CD4-positive, alpha-beta T cell treated with Interleukin-2 at 100 ng/mL for 4 hours (primary cell): Measurements from ENCODE around the gene CLSTN3.
"Not testable (repeated sequence)": the region's sequence is repeated elsewhere in the genome, so short reads cannot be mapped to it uniquely, and the experiment has no call there.

ENCODE experiments used
- DNase-seq: peaks from one replicate; pipeline ENCODE4 v3.0.0-alpha.2; 2020; ENCODE audit warnings: low spot score

The CLSTN3 gene

DNA sequence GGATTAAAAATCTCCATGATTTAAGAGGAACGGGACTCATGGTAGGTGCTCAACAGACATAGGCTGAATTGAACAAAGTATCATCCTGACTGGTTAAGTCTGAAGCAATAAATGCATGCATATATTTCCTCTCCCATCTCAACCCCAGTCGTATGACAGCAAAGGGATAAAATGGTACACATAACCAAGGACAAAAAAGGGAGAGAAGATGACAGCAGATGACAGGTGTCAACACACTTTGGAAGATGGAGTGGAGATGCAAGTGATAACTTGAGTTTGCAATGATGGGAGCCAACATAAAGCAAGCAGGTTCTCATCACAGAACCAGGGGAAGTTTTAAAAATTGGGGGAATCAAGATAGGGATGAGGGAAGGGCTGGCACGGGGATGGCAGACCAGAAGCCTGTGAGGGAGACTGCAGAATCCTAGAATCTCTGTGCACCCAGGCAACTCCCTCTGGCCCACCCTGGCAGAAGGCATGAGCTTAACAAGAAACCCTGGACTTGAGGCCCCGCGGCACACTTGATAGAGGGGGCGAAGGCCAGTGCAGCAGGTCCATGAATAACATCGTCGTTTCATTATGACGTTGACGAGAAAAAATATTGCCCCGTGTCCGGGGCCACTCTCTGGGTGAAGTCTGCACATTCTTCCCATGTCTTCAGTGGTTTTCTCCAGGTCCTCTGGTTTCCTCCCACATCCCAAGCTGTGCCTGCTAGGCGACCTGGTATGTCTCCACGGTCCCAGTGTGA is 26.2 kb upstream of the CLSTN3 start:
- no peak for DNase-seq

DNA sequence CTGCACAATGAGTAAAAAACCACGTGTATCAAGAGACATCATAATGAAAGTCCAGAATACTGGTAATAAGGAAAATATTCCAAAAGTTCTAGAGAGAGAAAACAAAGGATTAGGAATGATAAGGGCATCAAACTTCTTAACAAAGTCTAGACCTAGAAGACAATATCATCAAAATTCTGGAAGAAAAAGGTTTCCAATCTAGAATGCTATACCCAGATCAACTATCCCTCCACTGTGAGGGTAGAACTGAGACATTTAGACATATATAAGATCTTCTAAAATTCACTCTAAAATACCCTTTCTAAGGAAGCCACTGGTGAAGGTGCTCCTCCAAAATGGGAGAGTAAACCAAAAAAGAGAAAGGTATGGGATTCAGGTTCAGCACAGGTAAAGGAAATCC is 24.1 kb upstream of the CLSTN3 start:
- no peak for DNase-seq

DNA sequence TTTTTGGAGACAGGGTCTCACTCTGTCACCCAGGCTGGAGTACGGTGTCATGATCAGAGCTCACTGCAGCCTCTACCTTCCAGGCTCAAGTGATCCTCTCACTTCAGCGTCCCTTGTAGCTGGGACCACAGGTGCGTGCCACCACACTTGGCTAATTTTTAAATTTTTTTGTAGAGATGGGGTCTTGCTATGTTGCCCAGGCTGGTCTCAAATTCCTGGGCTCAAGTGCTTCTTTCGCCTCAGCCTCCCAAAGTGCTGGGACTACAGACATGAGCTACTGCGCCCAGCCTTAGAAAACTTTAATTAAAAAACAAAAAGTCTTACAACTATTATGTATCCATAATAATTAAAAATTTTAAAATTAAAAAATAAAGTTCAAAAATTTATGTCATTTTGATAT is 23.0 kb upstream of the CLSTN3 start:
- DNase-seq: not testable (repeated sequence)

DNA sequence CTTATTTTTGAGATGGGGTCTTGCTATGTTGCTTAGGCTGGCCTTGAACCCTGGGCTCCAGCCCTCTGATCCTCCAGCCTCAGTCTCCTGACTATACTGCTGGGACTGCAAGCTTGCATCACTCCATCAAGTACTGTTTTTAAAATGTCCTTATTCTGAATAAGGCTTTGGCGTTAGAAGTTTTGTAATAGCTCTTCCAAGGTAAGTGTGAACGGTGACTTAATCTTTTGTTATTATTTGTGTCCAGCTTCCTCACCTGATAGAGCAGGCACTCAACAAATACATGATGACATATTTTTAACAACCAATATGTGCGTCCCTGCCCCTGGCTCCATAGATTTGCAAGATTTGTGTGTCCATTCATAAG is 22.6 kb upstream of the CLSTN3 start:
- DNase-seq: no peak

DNA sequence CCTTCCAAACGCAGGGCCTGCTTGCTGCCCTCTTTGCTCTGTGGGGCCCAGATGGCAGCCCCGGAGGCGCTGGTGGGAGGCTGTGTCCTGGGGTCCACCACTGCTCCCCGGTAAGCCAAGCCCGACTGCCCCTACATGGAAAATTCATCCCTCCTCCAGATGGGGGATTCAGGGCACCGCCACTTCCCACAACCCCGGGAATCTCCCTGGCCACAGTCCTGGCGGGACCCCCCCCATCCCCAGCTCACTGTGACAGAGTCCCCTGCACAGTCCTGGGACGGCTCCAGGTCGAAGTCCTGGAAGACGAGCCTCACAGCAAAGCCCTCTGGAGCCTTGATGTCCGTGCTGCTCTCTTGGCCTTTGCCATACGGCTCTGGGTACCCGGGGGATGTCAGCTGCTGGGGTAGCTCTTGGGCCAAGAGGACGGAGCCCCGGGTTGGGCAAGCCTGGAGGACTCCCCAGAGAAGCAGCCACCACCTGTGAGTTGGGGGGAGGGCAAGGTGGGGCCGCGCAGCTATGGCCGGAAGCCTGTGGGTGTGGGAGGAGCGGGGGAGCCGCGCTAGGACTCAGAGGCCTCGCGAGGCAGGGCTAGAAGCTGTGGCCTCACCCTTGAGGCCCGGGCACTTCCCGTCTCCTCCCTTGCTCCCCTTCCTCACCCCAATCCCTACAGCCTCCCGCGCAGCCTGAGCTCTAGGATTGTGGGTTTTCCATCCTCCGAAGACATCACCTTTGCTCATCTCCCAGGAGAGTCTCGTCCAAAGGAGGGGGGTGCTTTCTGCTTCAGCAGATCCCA is 22.0 kb upstream of the CLSTN3 start:
- peak; percentile 76 for DNase-seq

DNA sequence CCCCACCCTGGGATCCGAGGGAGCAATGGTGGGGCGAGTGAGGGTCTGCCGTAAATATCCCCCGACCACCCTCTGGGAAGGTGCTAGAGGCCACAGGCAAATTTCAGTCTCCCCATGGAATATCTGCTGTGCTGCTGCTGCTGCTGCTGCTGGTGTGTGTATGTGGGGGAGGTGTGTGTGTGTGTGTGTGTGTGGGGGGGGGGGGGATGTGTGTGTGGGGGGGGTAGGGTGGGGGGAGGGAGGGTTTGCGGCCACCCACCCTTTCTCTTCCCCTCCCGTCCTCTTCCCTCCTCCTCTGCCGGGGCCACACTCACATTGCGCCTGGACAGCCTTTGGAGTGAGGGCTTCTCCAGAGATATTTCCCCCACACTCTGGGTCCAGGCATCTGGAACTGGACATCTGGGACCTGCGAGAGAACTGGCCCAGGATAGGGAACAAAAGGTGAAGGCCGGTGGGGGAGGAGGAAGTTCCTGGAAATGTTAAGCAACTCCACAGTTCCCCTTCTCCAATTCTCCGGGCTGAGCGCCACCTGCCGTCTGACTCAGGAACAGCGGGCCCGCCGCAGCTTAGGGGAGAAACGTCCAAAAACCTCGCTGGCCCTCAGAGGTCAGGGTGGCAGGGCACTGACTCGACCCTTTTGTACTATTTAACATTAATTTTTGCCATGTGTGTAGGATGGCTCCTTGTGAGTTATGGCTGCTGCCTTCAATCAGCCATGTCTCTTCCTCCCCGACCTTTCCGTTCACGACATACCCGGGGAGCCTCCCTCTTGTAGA is 21.2 kb upstream of the CLSTN3 start, which contains the start of gene C1RL:
C1RL (minus strand) TSS at position 419 of the 776 bp plus-strand sequence; CDS start at position 385, 34 bp downstream.
- peak; percentile 82 for DNase-seq

DNA sequence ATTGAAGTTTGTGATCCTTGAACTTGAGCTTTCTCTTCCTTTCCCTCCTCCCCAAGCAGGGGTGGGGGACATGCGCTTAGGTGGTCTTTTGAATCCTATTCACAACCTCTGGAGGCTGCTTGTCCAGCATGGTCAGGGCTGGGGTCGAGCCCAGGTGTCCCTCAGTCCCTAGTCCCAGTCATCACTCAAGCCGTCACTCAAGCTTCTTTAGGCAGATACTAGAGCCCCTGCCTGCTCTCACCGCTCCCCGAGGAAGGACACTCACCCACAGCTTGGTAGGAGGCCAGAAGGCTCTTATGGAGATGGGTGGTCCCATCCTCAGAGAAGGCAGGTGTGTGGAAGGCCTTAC is 20.6 kb upstream of the CLSTN3 start:
- DNase-seq: no peak

DNA sequence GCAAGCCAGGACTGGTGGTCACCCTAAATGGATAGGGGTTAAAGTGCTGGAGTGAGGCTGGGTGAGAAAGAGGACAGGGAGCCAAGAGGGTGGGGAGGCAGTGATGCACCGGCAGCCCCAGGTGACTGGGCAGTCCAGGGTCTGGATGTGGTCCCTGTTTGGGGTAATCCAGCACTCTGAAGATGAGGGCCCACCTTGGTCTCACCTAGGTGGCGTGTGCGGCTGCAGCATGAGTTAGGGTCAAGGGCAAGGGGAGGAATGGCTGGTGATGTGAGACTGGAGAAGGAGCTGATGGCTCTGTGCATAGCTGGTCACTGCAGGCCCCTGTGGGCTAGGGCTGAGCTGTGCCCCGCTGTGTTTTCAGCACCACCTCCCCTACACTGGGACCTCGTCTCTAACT is 19.5 kb upstream of the CLSTN3 start:
- no peak for DNase-seq

DNA sequence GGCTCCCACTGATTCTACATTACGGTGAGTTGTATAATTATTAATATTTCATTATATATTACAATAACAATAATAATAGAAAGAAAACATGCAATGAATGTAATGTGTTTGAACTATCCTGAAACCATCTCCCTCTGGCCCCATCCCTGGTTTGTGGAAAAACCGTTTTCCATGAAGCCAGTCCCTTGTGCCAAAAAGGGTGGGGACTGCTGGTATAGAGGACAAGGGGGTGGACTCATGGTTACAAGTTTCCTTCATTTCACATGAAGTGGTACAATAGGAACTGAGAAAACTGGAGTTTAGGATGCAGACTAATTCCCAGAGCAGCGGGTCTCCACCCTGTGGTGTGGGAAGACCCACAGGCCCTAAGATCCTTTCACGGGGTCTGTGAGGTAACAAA is 18.1 kb upstream of the CLSTN3 start:
- DNase-seq: no peak

DNA sequence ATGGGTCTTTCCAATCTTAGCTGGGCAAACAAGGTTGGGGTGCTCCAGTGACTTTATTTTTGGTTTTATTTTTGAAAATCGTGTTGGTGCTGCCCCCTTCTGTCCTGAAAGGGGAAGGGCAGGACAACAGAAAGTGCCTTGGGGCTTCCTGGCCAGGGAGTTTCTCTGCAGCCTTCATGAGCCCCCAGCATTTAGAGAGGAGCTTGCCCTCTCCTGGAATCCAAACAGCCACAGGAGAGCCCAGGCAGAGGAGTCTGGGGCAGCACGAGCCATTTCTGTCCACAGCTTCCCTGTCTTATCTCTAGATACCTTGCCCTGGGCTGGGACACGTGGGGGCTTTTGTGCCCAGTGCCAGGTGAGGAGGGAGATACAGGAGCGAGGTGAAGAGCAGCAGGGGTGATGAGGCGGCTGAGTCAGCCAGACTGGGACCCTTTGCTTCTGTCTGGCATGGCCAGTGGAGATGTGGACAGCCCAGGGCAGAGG is 16.7 kb upstream of the CLSTN3 start:
- DNase-seq: peak; percentile 72

DNA sequence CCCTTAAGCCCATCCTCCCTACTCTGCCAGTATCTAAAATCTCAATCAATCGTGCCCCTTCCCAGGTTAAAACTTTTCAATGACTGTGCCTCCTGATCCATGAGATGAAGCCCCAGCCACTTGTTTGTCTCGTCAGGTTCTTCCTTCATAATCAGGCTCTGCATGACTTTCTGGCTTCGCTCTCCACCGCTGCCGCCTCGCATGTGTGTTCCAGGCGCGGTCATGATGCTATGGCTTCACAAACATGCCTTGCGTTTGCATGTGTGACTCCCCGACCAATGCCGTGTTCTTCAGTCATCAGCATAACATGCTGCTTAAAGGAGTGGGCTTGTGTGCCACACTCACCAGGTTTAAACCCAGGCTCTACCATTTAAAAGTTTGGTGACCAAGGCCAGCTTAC is 16.2 kb upstream of the CLSTN3 start:
- DNase-seq: no peak

DNA sequence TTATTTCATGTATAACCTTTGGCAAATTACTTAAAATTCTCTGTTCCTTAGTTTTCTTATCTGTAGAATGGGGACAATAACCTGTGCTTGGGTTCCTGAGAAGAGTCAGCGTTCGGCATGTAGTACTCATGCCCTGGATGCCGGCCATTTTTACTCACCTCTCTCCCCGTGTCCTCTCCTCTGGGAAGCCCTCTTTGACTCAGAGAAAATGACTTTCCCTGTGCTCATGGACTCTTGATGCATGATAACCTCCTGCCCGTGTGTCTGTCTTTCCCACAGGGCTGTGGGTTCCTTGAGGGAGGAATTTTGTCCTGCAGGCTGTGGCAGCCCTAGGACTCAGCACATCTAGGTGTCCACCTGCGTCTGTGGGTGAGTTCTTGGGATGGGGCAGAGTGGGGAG is 15.3 kb upstream of the CLSTN3 start:
- no peak for DNase-seq

DNA sequence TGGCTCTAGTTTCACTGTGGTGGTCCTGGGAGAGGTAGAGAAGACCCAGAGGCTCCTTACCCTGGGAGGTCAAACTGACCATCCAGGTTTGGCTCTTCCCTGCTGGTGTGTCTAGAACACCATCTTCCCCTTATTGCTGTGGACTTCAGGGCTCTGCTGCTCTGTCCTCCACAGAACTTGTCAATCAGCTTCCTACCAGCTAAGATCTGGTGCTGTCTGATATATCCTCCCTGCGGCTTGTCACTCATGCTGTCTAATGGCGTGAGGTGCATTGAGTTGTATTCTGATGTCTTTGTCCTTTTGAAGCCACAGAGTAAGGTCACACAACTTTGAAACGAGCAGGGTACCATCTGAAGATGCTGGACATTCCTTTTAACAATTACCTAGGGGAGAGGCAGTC is 14.0 kb upstream of the CLSTN3 start:
- no peak for DNase-seq

DNA sequence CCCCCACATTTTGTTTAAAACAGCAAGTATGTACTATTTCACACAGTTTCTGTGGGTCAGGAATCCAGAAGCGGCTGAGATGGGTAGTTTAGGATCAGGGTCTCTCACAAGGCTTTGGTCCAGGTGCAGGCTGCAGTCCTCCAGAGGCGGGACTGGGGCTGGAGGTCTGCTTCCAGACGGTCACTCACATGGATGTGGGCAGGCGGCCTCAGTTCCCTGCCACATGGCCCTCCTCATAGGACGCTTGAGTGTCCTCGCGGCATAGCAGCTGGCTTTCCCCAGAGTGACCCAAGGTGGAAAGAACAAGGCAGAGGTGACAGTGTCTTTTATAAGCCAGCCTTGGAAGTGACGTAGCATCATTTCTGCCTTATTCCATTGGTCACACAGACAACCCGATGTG is 13.3 kb upstream of the CLSTN3 start:
- no peak for DNase-seq

DNA sequence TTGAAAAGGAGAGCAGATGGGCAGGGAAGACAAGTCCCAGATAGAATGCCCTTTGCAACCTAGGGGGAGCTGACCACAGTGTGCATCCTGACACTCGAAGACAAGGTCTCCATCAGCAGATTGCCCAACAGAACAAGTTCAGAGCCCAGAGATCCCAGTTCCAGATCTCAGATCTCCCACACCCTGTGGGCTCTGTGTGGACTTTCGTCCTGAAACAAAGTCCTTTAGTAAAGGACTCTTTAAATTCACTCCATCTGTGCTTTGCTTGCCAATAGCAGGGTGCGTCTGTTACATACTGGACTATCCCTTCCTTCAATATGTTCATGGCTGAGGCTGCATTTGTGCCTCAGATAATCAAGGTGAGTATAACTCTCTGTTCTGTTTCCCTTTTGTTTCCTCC is 12.5 kb upstream of the CLSTN3 start:
- no peak for DNase-seq

DNA sequence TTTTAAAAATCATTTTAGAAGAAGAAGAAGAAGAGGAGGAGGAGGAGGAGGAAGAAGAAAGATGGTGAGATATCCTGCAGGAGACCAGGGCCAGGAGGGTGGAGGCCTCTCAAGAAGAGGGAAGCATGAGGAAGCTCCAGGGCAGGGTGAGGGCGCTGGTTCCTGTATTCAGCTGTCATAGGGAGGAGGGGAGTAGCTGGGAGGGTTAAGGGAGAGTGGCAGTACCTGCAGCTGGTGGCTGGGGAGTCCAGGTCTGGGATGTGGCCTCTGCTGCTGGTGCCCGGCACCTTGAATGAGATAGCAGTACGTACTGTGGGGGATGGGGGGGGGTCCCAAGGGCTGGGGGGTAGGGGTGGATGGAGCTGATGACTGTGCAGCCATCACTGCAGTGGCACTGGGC is 11.3 kb upstream of the CLSTN3 start:
- DNase-seq: no peak

DNA sequence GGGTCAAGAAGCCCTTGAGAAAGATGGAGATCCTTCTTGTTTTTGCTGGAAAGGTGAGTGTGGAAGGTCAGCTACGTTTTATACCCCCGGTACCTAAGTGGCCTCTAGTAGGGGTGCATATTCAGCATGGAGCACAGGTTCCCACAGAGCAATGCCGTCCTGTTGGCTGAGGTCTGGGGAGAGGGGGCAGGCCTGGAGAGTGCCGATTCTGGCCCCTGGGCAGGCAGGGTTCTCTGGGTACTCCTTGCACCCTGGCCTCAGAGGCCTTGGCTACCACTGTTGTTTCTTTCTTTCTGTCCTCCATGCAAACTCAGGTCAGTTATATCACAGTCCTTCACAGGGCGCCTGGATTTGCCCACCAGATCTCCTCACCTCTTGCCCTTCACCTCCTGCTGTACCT is 10.0 kb upstream of the CLSTN3 start:
- no peak for DNase-seq

DNA sequence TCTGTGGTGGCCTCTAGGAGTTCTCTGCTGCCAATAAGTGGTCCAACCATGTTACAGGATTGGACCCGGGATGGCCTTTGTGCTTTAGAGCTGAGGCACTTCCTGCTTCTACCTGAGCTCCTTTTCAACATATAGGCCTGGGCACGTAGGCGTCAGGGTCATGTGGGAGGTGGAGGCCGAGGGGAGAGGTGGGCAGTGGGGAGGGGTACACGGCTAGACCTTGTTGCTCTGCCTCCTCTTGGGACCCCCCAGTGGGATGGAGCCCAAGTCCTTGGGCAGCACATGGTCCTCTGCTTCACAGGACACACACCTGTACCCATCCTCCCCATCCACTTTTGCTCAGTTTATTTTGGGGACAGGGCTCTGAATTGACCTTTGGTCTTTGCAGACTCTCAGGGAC is 8.8 kb upstream of the CLSTN3 start:
- DNase-seq: no peak

DNA sequence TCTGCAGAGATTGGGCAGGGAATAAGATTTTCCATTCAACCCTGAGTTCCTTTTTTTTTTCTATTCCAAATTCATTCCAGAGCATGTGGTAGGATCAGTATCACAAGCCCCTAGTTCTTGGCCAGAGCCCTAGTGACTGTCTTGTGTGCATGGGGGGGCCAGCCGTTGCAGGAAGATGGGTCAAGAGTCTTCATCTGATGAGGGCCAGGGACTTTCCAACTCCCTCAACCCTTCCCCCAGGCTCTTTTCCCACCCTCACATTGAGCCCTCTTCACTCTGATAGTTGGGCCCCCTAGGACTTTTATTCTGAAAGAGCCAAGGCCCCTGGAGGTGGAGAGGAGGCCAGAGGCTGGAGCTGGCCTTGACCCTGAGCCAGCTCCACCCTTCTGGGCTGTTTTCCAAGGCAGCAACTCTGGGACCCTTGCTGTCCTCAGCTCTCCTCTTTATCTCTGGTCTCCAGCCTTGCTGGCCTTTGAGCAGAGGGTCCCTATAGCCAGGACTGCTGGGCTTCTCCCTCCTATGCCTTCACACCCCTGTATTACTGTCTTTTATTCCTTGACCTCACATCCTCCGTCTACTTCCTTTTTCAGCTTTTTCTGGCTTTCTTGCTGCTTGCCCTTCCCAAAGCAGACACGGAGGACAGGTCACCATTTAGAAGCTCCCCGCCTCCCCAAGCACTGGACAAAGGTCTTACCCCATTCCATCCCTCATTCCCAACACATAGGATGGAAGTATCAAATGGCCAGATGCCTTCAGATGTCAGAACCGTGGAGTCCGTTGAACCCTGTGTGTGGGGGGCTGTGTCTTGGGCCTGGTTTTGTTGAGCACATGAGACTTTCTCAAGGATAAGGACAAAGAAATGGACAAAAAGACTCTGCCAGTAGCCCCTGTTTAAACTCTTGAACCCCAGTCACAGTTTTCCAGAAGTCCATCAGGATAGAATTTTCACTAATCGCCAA is 7.1 kb upstream of the CLSTN3 start:
- DNase-seq: no peak

DNA sequence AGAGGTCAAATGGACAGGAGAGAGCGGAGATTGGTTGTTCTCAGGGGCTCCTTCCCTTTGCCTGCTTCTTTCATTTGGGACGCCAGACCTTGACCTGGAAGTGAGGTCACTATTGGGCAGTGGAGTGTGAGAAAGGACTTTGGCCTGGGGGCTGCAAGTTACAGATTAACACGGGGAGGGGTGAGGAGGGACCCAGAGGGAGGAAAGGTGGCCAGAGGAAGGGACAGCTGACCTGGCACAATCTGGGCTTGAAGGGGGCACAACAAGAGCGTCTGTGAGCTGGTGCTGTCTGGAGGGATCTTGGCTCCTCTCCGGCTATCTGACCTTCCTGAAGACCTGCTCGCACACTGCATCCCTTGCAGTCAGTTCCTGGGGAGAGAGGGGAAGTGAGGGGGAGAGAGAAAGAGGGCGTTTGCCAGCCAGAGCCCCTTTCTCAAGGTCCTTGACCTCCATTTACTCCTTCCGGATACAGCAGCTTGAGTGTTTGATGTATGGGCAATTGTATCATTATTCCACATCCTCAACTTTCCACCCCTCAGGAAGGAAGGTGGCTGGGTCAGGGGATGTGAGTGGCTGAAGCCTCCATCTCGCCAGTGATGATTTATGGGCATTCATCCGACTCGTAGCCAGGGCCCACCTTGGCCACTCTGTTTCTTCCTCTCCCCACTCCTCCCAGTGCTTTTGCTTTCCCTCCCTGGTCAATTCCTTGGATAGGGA is 6.2 kb upstream of the CLSTN3 start:
- DNase-seq: no peak

DNA sequence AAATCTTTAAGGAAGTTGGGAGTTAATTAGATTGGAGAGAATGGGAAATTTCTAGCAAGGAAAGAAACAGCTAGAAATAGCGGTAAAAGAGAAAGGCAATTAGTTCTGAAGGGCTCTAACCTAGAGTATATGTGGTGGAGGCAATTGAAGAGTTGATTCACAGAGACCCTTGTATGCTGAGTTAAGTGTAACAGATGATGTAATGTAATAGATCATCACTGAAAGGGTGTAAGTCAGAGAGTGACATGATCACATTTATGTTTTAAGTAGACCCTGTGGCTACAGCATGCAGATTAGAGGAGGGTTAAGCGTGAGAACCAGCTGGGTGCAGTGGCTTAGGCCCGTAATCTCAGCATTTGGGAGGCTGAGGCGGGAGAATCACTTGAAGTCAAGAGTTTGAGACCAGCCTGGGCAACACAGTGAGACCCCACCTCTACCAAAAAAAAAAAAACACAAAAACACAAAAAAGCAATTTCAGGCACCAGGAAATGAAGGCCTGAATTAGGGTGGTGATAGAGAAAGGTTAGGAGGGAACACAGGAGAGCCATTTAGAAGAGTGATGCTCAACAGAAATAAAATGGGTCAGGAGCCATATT is 4.4 kb upstream of the CLSTN3 start:
- DNase-seq: no peak
